Uterine smooth muscle cell (primary cell): ENCODE measurements around the gene EIF2D. TPM values are rescaled to one million over a fixed set of nuclear protein-coding genes. Genes with fewer than 3 reads are reported as not detected.

Experiments
- total RNA-seq: library from RNA; depleted of rRNA; stranded (reverse); fragments of >200 nt; gene quantifications from 2 replicates; pipeline ENCODE4 v1.2.3, GENCODE V29; 2014

EIF2D gene, protein sequence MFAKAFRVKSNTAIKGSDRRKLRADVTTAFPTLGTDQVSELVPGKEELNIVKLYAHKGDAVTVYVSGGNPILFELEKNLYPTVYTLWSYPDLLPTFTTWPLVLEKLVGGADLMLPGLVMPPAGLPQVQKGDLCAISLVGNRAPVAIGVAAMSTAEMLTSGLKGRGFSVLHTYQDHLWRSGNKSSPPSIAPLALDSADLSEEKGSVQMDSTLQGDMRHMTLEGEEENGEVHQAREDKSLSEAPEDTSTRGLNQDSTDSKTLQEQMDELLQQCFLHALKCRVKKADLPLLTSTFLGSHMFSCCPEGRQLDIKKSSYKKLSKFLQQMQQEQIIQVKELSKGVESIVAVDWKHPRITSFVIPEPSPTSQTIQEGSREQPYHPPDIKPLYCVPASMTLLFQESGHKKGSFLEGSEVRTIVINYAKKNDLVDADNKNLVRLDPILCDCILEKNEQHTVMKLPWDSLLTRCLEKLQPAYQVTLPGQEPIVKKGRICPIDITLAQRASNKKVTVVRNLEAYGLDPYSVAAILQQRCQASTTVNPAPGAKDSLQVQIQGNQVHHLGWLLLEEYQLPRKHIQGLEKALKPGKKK
- total RNA-seq = 47.9 and 51.2 TPM in 2 replicates

DNA sequence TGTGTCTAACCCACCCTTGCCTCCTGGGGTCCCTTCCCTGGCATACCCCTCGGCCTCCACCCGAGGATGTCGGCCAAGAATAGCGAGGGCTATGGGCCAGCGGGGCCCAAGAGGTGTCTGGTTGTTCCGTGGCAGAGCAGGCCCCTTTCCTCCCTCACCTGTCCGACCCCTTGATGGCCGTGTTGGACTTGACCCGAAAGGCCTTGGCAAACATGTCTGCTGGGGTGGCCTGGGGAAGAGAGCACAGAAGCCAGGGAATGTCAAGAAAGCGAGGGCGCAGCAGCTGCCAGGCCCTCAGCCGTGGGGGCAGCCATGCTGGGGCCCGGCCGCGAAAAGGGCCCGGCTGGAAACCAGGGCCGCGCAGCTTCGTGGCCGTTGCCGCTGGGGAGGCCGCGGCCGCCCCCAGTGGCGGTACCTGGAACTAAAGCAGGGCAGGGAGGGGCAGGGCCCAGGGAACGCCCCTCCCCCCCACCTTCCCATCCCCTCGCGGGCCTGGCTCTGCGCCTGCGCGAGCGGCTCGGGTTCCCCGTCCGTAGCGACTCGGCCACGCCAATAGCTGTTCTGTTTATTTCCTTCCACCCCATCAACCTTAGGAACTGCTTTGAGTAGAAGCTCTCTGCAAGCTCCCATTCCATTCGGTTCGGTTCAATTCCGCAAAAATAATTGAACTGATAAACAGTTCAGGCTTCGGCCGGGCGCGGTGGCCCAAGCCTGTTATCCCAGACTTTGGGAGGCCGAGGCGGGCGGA lies at the start of gene EIF2D:
Gene EIF2D, minus strand, starts transcription at position 337 of the 748 bp plus-strand sequence. Its CDS starts 123 bp downstream, at position 214.

DNA sequence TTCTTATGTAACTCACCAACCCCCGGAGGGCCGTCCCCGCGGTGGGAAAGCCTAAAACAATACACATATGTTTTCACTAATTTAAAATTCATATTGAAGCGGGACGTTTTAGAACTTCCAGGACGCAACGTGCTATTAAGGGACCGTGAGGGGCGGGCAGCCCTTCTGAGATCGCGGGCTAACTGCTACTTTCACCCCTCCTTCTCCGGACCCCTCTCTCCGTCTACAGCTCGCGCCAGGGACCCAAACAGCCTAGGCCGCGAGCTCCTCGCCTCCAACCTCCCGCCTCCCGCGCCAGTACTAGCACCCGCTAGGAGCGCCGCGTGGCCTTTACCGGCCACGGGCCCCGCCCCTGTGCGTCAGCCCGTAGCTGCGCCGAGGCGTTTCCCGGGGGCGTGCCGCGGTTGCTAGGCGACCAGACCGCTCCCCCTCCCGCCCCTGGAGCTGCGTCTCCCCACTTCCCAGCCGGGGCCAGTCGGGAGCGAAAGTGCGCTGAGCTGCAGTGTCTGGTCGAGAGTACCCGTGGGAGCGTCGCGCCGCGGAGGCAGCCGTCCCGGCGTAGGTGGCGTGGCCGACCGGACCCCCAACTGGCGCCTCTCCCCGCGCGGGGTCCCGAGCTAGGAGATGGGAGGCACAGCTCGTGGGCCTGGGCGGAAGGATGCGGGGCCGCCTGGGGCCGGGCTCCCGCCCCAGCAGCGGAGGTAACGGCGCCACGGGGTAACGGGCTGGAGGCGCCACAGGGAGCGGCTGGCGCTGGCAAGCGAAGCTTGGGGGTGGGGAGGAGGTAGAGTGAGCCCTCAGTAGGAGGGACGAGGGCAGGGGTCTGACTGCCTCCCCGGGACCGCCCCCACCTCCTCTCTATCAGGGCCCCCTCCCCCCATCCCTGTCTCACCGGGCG lies 23.1 kb upstream of the EIF2D start, which contains the start of gene DYRK3:
Gene DYRK3, plus strand, starts transcription at position 457 of the 898 bp plus-strand sequence. Its CDS starts 168 bp downstream, at position 625.

Other genes starting within 250 kb of the EIF2D start
- 11.4 and 14.3 TPM in 2 replicates for gene IKBKE, start 142.0 kb downstream of the EIF2D start, total RNA-seq
- gene RASSF5, start 104.9 kb downstream of the EIF2D start, total RNA-seq = 0.11 and 0.50 TPM in 2 replicates
- gene DYRK3, start 23.1 kb upstream of the EIF2D start, total RNA-seq = 62.2 and 84.9 TPM in 2 replicates
- gene MAPKAPK2, start 72.4 kb upstream of the EIF2D start, total RNA-seq = 30.2 and 30.4 TPM in 2 replicates
- gene IL19, start 158.3 kb upstream of the EIF2D start, total RNA-seq = not detected in 2 replicates
- gene IL10, start 160.0 kb upstream of the EIF2D start, total RNA-seq = not detected in 2 replicates